Activated CD4-positive, CD25-positive, alpha-beta regulatory T cell (primary cell): ENCODE measurements around the gene KRT82.

Experiments
- DNase-seq, 4 experiments: peaks; one replicate each; lab custom pipeline; 2025; lab: John Stamatoyannopoulos, UW

KRT82 gene

DNA sequence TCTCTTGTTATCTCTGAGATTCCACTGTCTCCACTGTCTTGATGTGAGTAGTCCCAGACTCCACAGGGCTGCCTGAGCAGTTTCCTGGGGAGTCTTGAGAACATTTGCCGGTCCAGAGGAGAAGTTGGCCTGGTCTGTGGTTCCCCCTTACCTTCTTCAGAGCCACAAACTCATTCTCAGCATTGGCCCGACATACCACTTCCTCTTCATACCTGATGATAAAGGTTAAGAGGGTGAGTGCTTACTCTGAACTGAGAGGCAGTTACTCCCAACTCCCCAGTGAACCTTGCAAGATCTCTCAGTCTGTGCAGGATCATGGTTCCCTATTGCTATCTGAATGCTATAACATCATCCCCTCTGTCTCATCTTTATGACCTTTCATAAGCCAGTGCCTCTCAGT lies 23.3 kb downstream of the KRT82 start:
- no peak for DNase-seq

DNA sequence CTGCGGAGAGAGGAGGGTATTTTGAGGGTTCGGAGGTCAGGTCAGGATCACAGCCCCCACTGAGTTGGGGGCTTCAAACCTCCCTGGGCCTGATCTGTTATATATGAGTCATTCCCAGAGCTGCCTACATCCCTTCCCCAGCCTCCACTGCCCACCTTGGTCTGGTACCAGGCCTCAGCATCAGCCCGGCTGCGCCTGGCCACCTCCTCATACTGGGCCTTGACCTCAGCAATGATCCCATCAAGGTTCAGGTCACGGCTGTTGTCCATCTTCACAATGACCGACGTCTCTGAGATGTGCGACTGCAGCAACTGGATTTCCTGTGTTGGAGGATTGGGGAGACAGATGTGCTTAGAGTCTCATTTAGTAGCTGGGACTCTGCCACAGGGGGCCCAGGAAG lies 24.9 kb downstream of the KRT82 start:
- no peak for DNase-seq

DNA sequence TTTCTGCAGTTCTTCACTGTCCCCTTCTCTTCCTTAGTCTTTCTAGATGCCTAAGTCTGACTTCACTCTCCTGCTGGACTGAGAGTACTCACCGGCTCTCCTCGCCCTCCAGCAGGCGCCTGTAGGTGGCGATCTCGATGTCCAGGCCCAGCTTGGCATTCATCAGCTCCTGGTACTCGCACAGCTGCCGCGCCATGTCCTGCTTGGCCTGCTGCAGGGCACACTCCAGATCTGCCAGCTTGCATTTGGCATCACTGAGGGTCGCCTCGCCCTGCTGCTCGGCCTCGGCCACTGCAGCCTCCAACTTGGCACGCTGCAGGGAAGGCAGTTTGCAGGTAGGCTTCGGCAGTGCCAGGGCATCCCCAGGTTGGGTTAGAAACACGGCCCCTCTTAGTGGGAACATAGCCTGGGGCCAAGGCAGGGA lies 25.9 kb downstream of the KRT82 start:
- DNase-seq: no peak

DNA sequence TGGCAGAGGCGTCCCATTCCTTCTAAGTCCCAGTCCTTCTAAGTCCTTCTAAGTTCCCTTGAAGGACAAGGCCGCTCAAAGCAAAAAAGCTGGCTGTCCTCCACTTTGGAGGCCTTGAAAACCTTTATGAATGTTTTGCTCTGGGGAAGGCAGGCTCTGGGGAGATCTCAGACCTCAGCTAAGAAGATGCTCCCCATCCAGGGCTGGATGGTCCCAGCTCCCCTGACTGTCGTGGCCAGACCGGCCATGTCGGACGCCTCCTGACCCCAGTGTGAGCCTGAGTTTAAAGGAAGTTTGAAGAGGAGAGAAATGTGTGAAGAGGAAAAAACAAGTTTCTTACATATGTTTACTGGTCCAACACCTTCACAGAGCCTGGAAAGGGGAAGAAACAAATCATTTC lies 26.6 kb downstream of the KRT82 start:
- no peak for DNase-seq

- no peak for DNase-seq
Measured at GRCh38 chr12:52378091-52378490, 28.0 kb downstream of the KRT82 start.

GRCh38 chr12:52377266-52377665 lies 28.9 kb downstream of the KRT82 start:
- DNase-seq: no peak

DNA sequence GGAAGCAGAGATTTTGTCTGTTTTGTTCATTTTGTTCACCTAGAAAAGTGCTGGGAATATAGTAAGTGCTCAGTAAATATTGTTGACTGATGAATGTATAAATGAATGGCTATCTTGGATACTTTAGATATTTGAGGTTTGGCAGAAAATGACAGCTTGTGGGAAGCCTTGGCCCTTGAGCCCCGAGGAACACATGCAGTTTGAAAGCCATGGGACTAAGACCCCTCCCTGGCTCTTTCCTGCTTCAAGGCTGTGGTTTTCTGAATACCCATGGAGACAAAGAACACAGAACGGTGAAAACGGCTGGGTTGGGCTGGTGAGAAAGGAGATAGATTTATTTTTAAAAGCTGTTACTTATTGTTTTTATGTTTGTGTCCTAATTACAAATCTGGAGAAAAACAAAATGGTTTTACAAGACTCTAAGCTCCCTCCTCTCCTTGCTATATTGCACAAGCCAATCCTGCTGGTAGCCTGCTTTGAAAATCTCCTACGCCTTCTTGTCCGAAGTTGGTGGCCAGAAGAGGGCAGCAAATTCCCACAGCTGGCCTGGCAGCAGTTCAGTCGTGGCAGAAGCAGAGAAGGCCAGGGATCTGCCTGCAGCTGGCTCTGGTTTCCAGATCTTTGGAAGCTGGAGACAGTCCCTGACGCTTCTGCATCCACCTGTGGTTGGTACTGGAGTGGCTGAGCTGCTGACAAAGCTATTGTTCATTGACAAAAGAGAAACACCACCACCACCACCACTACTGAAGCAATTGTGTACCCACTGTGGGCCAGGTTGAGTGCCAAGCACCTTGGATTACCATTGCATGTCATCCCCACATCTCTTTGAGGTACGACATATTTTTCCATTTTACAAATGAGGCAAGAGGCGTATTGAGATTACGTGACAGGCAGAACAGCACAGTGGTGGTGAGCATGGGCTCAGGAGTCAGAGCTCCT lies 33.6 kb downstream of the KRT82 start:
- DNase-seq: no peak

- no peak for DNase-seq
Measured at GRCh38 chr12:52371716-52372115, 34.4 kb downstream of the KRT82 start.

DNA sequence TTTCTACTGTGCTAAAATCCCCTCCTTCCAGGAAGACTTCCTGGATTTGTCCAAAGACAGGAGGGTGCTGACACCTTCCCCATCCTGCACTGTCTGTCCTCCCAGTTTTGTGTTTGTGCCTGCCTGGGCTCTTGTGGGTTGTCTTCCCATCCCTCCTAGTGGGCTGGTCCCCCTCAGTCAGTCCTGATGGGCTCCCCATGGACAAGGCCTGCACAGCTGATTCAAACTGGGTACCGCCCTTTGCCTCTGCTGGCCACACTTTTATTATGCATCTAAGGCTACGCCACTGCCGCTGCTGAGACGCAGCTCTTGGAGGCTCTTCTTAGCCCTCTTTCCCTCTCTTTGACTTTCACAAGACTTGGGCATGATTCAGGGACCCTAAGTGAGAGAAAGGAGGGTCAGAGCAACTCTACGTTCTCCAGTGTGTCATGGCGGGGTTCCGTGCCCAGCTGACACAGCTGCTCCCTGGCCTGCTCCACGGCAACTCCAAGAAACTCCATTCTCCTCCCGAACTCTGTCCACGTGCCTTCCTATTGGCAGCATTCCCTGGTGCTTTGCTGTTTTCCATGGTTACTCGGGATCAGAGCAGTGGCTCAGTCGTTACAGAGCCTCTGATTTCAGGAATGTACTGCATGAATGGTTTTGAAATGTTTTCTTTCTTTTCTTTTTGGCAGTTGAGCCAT lies 35.1 kb downstream of the KRT82 start:
- DNase-seq: no peak

DNA sequence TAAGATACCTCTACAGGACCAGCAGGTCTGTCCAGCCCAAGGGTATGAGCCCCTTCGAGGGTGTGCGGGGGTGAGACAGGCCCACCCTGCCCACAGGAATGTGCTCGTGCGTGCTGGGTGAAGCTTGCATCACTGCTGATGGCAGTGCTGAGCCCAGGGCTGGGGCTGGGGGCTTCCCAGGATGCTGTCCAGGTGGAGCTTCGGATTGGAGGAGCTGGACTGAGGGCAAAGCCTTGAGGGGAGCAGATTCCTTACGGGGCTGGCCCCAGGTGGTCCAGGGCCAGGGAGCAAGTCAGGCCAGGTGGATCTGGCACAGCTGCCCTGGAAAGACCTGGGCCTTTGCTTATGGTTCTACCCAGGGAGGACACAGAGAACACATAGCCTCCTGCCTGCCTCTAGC lies 36.3 kb downstream of the KRT82 start:
- DNase-seq: no peak

DNA sequence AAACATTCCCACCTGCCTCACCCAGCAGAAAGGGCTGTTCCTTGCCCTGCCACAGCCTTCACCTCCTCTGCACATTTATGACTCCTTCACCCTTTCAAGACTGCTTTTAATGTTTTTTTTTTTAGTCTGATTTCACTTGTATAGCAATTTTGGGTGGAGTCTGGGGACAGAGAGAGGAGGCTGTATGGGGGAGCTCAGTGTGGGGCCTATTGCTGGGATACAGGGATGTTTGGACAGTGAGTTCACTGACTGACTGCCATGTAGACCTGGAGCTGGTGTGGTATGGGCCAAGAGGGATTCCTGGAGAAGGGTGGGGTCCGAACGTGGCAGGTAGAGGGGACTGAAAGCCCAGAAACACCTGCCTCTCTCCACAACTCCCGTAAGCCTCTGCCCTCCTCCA lies 36.9 kb downstream of the KRT82 start:
- DNase-seq: no peak

DNA sequence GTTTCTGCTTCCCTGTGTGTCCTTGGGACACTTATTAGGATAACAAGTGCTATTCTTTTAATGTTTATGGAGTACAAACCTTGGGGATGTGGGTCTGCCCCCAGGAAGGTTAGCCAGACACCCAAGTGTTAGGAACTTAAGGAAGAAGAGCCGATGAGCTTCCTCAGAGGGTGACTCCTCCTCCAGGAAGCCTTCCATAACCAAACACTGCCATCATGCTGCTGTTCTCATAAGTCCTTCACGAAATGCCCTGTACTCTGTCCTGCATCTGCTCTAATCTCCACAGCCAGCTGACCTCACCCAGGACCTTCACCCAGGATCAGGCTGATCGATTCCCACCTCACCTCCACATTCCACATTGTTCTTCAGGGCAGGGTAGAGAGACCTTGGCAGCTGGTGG lies 37.6 kb downstream of the KRT82 start:
- no peak for DNase-seq

- DNase-seq: no peak
Measured at GRCh38 chr12:52367876-52368275, 38.3 kb downstream of the KRT82 start.

GRCh38 chr12:52366738-52367485 lies 39.2 kb downstream of the KRT82 start, which contains the start of gene KRT85:
KRT85 (minus strand) TSS chr12:52367481; CDS start chr12:52367405, 76 bp downstream.
- DNase-seq: no peak

DNA sequence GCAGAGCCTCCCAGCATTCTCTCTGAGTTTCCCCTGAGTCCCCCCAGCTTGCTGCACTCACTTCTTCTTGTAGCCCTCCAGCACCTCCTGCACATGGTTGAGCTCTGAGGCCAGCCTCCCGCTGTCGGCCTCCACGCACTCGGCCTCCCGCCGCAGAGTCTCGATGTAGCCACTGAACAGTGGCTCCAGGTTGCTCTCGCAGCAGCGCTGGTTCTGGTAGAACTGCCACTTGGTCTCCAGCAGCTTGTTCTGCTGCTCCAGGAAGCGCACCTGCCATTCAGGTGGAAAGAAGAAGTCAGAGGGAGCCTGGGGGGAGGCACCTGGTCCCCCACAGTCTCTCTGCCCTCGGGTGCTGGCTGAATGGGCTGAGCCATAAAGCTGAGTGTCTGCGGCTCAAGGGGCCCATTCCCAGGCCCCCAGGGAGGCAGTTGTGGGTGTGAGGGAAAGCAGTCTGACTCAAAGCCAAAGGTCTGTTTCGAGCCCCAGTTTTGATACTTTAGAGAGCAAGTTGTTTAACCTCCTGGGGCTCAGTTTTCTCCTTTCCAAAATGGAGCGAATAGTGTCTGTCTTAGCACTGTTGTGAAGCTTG lies 41.1 kb downstream of the KRT82 start:
- DNase-seq: no peak

DNA sequence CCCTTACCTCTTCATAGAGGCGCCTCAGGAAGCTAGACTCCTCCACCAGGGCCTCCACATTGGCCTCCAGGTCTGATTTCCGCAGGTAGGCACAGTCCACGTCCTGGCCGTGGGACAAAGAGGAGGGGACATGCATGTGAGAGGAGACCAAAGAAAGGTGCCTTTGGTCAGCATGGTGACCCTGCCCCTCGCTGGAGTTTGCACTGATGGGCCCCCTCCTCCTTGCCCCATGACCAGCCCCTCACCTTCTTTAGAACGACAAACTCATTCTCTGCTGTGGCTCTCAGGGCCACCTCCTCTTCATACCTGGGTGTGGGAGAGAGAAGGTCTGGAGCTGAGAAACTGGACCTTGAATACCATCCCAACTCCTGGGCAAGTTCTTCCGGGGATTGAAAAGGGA lies 42.1 kb downstream of the KRT82 start:
- DNase-seq: no peak

DNA sequence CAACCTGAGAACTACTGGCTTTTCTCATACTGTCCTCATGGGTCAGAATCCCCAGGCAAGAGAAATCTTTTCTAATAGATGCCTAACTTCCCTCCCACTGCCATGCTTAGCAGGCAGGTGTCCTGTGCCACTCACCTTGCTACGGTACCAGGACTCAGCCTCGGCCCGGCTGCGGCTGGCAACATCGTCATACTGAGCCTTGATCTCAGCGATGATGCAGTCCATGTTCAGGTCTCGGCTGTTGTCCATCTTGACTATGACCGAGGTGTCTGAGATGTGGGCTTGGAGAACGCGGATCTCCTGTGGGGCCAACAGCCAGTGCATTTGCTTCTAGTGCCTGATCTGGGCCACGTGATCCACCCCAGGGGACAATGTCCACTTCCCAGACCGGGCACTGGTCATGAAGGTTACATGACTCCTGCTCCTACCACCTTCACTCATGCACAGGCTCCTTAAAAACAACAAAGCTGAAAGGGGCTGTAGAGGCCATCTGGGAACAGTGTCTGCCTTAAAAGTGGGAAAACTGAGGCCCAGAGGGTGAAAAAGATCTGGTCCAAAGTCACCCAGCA lies 42.9 kb downstream of the KRT82 start:
- DNase-seq: no peak

GRCh38 chr12:52362118-52362726 lies 43.9 kb downstream of the KRT82 start:
- no peak for DNase-seq

DNA sequence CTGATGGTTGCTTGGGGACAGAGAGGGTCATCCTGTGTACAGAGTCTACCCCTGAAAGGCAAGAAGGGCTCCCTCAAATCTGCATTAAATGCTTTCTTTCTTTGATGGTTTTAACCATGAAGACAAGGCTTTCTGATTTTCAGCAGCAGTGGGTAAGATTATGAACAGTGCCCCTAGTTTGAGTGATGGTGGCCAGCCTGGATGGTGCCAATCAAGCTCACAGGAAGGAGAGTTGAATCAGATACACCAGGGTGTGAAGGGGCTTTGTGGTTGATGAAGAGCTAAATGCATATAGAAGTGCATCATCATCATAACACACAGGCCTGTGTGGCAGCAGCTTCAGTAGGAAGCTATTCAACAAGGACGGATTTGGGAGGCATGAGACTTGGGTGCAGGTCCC lies 44.6 kb downstream of the KRT82 start:
- DNase-seq: no peak

DNA sequence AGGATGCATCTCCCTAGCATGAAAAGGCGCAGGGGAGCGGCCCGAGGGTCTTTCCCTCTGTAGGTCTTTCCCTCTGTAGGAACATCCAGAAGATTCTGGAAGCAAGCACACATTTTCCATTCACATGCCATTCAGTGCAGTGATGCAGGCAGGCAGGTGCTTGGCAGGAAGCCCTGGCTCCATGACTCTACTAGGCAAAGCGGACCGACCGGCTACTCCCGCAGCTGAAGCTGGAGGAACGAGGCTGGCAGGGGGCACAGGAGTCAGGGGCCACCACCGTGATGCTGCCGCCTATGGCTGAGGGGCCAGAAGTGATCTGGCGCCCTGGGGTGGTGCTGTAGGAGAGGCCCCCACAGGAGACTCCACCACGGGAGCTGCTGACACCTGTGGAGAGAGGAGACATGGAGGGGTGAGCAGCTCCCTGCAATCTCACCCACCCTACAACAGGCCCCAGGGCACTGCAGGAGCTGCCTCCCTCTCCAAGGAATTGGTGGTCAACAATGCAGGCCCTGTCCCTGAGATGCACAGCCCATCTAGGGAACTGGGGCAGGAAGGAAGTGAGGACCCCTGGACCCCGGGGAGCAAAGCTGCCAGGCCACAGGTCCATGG lies 45.4 kb downstream of the KRT82 start:
- no peak for DNase-seq

DNA sequence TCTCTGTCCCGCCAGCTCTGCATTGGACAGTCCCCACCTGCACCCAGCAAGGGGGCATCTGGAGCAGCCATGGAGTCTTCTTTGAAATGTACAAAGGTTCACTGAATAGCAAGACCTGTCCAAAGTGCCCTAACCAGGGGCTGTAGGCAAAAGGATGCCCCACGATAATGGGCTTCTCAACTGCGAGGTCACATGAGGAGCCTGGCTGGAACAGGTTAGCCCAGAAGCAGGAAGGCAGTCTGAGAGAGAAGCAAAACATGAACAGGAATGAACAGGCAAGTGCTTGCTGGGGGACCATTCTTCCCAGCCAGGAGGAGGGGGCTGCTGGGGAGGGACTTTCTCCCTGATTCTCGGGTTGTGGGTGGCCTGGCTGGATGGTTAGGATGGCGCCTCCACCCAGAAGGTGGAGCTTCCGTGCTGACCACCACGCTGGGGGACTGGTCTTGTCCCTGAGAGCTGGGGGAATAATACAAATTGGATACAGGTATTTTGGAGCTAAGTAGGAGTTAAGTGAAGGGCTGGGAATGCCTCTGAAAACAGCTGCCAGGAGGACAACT lies 46.0 kb downstream of the KRT82 start:
- no peak for DNase-seq
